G401.6 (cell line): ENCODE measurements around the gene RPL19.

Source experiments
- FAIRE-seq: peaks from 2 replicates; lab custom pipeline; 2012; peaks lifted over from hg19 to GRCh38; lab: Jason Lieb, UNC

Gene RPL19

GRCh38 chr17:39173080-39173479, 27.0 kb upstream of the RPL19 start:
- no peak for FAIRE-seq

GRCh38 chr17:39173526-39174274, 26.4 kb upstream of the RPL19 start:
- FAIRE-seq, result no peak

- peak; percentile 8 for FAIRE-seq
Observed at GRCh38 chr17:39174920-39175694, 25.0 kb upstream of the RPL19 start.

- no peak for FAIRE-seq
Observed at GRCh38 chr17:39175695-39176093, 24.4 kb upstream of the RPL19 start.

- peak; percentile 73 for FAIRE-seq
Observed at GRCh38 chr17:39177256-39177655, 22.8 kb upstream of the RPL19 start.

- FAIRE-seq, result no peak
Observed at GRCh38 chr17:39178536-39178935, 21.5 kb upstream of the RPL19 start.

- FAIRE-seq, result no peak
Observed at GRCh38 chr17:39181303-39181702, 18.8 kb upstream of the RPL19 start.

GRCh38 chr17:39183045-39183444, 17.0 kb upstream of the RPL19 start:
- FAIRE-seq, result no peak

- no peak for FAIRE-seq
Observed at GRCh38 chr17:39183720-39184119, 16.4 kb upstream of the RPL19 start.

- no peak for FAIRE-seq
Observed at GRCh38 chr17:39186481-39187002, 13.5 kb upstream of the RPL19 start.

GRCh38 chr17:39187152-39187830, 12.8 kb upstream of the RPL19 start:
- no peak for FAIRE-seq

- no peak for FAIRE-seq
Observed at GRCh38 chr17:39191750-39192510, 8.2 kb upstream of the RPL19 start.

GRCh38 chr17:39192901-39193300, 7.2 kb upstream of the RPL19 start:
- no peak for FAIRE-seq

GRCh38 chr17:39193346-39193745, 6.7 kb upstream of the RPL19 start:
- no peak for FAIRE-seq

- no peak for FAIRE-seq
Observed at GRCh38 chr17:39194089-39194984, 5.7 kb upstream of the RPL19 start.

- FAIRE-seq, result no peak
Observed at GRCh38 chr17:39194985-39195524, 5.0 kb upstream of the RPL19 start.

GRCh38 chr17:39195568-39196160, 4.4 kb upstream of the RPL19 start:
- no peak for FAIRE-seq

GRCh38 chr17:39196241-39196807, 3.8 kb upstream of the RPL19 start:
- no peak for FAIRE-seq

- no peak for FAIRE-seq
Observed at GRCh38 chr17:39196808-39197291, 3.2 kb upstream of the RPL19 start.
